GM19239 (cell line): ENCODE results near the gene DDX10.

Experiments
- DNase-seq: peaks from one replicate; pipeline ENCODE4 v3.0.0; 2011; ENCODE audit warnings: low spot score; ENCODE audit not compliant: insufficient read length
- FAIRE-seq: peaks from 2 replicates; lab custom pipeline; 2011; peaks lifted over from hg19 to GRCh38; lab: Jason Lieb, UNC

Gene DDX10

GRCh38 chr11:108926171-108926840, 261.4 kb downstream of the DDX10 start:
- DNase-seq (no peak), FAIRE-seq (no peak)

GRCh38 chr11:108926841-108927577, 262.1 kb downstream of the DDX10 start:
- FAIRE-seq, result no peak

GRCh38 chr11:108927791-108928545, 263.1 kb downstream of the DDX10 start:
- DNase-seq, result no peak
- FAIRE-seq, result no peak

More at GRCh38 chr11:108926841-108927577, 262.1 kb downstream of the DDX10 start:
- DNase-seq, result no peak

GRCh38 chr11:108929241-108929640, 264.4 kb downstream of the DDX10 start:
- FAIRE-seq (no peak), DNase-seq (no peak)

GRCh38 chr11:108931168-108931567, 266.3 kb downstream of the DDX10 start:
- FAIRE-seq, result no peak
- DNase-seq, result no peak

- DNase-seq (no peak), FAIRE-seq (no peak)
These were observed 268.8 kb downstream of the DDX10 start for GRCh38 chr11:108933630-108934029.

GRCh38 chr11:108934289-108934688, 269.4 kb downstream of the DDX10 start:
- FAIRE-seq, result no peak

GRCh38 chr11:108934696-108935095, 269.8 kb downstream of the DDX10 start:
- FAIRE-seq, result no peak

More at GRCh38 chr11:108934289-108934688, 269.4 kb downstream of the DDX10 start:
- DNase-seq, result no peak

GRCh38 chr11:108937746-108938145, 272.9 kb downstream of the DDX10 start:
- FAIRE-seq, result no peak

More at GRCh38 chr11:108934696-108935095, 269.8 kb downstream of the DDX10 start:
- no peak for DNase-seq

GRCh38 chr11:108938604-108939003, 273.7 kb downstream of the DDX10 start:
- FAIRE-seq, result no peak
- DNase-seq, result no peak

More at GRCh38 chr11:108937746-108938145, 272.9 kb downstream of the DDX10 start:
- DNase-seq, result no peak

- FAIRE-seq, result no peak
- no peak for DNase-seq
These were observed 274.3 kb downstream of the DDX10 start for GRCh38 chr11:108939135-108939534.

- DNase-seq, result no peak
These were observed 279.0 kb downstream of the DDX10 start for GRCh38 chr11:108943853-108944252.

GRCh38 chr11:108944471-108945178, 279.8 kb downstream of the DDX10 start:
- FAIRE-seq, result no peak

More at GRCh38 chr11:108943853-108944252, 279.0 kb downstream of the DDX10 start:
- no peak for FAIRE-seq

GRCh38 chr11:108945341-108945740, 280.5 kb downstream of the DDX10 start:
- DNase-seq, result no peak
- FAIRE-seq, result no peak

More at GRCh38 chr11:108944471-108945178, 279.8 kb downstream of the DDX10 start:
- no peak for DNase-seq

- DNase-seq, result no peak
- FAIRE-seq, result no peak
These were observed 283.0 kb downstream of the DDX10 start for GRCh38 chr11:108947654-108948570.

- DNase-seq (no peak), FAIRE-seq (no peak)
These were observed 293.7 kb downstream of the DDX10 start for GRCh38 chr11:108958368-108959104.

GRCh38 chr11:108959105-108959761, 294.4 kb downstream of the DDX10 start:
- no peak for FAIRE-seq
- no peak for DNase-seq

- FAIRE-seq (no peak), DNase-seq (no peak)
These were observed 295.0 kb downstream of the DDX10 start for GRCh38 chr11:108959874-108960273.
